Ovary (tissue), 3 donors: ENCODE measurements around the gene SGTA.

Source experiments
- EP300 ChIP-seq: sonication (generic); formaldehyde crosslinking; IDR thresholded peaks from one replicate; pipeline ENCODE4 v1.6.1; 2017; ENCODE audit warnings: antibody characterized with exemption
- TF ChIP-seq, protein P1 (sequence below), 3 donors: fragments of 450-650 bp in 2 of 3; fragments of 200-600 bp in 1 of 3; IDR thresholded peaks; one replicate each; pipeline versions ENCODE4 v1.5.1 to v1.8.0; 2016 to 2022; ENCODE audit warnings: antibody characterized with exemption in 3 of 3, mild to moderate bottlenecking in 1 of 3
- donor health status: DM: no; HTN: no; CAD: no.

DNA sequence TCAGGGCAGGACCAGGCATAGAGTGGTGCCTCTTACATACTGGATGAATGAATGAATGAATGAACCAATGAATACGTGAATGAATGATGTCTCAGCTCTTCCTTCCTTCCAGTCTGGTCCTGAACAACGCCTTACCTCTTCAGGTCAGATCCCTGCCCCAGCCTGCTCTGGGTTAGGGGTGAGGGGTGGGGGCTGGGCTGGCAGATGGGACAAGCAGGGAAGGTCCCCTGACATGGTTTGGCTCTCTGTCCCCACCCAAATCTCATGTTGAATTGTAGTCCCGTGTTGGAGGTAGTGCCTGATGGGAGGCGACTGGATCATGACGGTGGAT is 71.2 kb downstream of the SGTA start:
- TF ChIP-seq, protein P1, sequence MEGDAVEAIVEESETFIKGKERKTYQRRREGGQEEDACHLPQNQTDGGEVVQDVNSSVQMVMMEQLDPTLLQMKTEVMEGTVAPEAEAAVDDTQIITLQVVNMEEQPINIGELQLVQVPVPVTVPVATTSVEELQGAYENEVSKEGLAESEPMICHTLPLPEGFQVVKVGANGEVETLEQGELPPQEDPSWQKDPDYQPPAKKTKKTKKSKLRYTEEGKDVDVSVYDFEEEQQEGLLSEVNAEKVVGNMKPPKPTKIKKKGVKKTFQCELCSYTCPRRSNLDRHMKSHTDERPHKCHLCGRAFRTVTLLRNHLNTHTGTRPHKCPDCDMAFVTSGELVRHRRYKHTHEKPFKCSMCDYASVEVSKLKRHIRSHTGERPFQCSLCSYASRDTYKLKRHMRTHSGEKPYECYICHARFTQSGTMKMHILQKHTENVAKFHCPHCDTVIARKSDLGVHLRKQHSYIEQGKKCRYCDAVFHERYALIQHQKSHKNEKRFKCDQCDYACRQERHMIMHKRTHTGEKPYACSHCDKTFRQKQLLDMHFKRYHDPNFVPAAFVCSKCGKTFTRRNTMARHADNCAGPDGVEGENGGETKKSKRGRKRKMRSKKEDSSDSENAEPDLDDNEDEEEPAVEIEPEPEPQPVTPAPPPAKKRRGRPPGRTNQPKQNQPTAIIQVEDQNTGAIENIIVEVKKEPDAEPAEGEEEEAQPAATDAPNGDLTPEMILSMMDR (IDR thresholded peaks at IDR 0.05), result no peak
- no peak for TF ChIP-seq EP300
